GM21447 (cell line): Measurements from ENCODE around the gene KIF22.

Experiments
- ATAC-seq: cut with Tn5 transposase; IDR thresholded peaks from one replicate; pipeline ENCODE4 v1.9.1; 2021; ENCODE audit not compliant: unreplicated experiment

KIF22 gene

GRCh38 chr16:29834079-29834478, 43.5 kb downstream of the KIF22 start:
- ATAC-seq, result no peak

GRCh38 chr16:29835926-29836325, 45.4 kb downstream of the KIF22 start:
- no peak for ATAC-seq

DNA sequence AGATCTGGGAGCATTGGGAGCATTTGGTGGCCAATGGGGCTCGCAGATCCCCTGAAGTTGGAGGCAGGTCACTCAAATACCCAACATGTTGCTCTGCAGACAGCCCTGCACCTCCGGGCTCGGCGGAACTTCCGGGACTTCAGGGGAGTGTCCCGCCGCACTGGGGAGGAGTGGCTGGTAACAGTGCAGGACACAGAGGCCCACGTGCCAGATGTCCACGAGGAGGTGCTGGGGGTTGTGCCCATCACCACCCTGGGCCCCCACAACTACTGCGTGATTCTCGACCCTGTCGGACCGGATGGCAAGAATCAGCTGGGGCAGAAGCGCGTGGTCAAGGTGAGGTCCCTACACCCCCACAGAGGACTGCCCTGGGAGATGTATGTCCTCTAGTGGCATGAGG, 46.1 kb downstream of the KIF22 start:
- no peak for ATAC-seq

DNA sequence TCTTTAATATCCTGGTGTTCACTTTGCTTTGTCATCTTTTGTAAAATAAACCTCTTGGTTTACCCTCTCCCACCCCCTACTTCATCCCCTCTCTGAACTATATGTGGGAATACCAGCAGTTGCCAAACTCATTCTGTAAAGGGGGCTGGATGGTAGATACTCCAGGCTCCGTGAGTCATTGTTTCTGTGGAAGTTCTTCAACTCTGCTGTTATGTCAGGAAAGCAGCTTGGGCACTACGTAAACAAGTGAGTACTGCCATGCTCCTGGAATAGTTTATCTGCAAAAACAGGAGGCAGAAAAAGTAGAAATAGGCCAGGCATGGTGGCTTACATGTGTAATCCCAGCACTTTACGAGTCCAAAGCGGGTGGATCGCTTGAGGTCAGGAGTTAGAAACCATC, 47.3 kb downstream of the KIF22 start:
- ATAC-seq, result no peak

DNA sequence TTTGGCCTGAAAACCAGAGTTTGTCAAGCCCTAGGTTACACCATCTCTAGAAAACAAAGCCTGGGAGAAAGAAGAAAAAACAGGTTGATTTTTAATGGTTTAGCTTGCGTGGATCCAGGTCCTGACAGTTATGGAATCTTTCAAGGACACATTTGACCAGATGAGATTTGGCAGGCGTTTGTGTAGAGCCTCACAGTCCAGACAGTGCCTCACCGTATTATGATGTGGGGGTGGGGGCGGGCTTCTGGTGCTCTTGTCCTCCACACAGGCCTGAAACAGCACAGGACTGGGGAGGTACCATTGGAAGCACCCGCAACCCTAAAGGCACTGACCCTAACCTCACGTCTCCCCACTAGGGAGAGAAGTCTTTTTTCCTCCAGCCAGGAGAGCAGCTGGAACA, 49.3 kb downstream of the KIF22 start:
- no peak for ATAC-seq

DNA sequence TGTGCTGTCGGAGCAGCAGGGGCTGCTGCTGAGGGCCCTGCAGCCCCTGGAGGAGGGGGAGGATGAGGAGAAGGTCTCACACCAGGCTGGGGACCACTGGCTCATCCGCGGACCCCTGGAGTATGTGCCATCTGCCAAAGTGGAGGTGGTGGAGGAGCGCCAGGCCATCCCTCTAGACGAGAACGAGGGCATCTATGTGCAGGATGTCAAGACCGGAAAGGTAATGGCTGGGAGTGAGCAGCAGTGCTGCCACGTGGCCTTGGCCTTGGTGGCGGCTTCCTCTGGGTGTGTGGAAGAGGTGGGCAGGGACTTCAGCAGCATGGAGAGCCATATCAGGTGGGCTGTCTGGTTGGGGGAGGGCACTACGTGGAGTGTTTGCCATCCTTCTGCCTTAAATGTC, 49.7 kb downstream of the KIF22 start:
- no peak for ATAC-seq

GRCh38 chr16:29841631-29842030, 51.1 kb downstream of the KIF22 start:
- ATAC-seq, result no peak

GRCh38 chr16:29842732-29843346, 52.3 kb downstream of the KIF22 start:
- no peak for ATAC-seq

- ATAC-seq, result no peak
These were observed 53.4 kb downstream of the KIF22 start for GRCh38 chr16:29843931-29844330.

DNA sequence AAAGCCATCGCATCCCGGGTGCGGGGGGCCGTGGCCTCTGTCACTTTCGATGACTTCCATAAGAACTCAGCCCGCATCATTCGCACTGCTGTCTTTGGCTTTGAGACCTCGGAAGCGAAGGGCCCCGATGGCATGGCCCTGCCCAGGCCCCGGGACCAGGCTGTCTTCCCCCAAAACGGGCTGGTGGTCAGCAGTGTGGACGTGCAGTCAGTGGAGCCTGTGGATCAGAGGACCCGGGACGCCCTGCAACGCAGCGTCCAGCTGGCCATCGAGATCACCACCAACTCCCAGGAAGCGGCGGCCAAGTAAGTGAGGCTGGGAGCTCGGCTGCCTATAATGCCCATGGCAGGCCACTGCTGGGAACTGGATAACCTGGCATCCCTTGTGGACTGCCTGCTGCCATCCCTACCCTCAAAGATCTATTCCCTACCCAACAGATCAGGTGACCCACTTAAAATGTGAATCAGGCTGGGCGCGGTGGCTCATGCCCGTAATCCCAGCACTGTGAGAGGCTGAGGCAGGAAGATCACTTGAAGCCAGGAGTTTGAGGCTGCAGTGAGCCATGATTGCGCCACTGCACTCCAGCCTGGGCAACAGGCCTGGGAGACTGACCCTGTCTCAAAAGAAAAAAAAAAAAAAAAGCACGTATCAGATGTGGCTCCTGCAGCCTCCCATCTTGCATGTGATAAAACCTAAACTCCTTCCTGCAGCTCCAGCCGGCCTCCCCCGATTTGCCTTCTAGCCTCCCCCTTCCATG, 54.2 kb downstream of the KIF22 start:
- ATAC-seq, result no peak

DNA sequence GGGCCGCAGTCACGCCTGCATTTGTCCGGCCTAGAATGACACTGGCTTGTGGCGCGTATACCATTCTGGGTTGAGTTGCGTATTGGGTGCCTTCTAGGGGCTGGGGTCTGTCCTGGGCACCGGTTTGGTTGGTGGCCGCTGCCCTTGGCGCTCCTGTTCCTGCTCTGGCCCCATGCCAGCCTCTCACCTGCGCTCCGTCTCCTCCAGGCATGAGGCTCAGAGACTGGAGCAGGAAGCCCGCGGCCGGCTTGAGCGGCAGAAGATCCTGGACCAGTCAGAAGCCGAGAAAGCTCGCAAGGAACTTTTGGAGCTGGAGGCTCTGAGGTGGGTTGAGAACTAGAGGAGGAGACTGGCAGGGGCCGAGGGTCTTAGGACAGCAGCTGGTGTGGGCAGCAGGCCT, 55.1 kb downstream of the KIF22 start:
- no peak for ATAC-seq

DNA sequence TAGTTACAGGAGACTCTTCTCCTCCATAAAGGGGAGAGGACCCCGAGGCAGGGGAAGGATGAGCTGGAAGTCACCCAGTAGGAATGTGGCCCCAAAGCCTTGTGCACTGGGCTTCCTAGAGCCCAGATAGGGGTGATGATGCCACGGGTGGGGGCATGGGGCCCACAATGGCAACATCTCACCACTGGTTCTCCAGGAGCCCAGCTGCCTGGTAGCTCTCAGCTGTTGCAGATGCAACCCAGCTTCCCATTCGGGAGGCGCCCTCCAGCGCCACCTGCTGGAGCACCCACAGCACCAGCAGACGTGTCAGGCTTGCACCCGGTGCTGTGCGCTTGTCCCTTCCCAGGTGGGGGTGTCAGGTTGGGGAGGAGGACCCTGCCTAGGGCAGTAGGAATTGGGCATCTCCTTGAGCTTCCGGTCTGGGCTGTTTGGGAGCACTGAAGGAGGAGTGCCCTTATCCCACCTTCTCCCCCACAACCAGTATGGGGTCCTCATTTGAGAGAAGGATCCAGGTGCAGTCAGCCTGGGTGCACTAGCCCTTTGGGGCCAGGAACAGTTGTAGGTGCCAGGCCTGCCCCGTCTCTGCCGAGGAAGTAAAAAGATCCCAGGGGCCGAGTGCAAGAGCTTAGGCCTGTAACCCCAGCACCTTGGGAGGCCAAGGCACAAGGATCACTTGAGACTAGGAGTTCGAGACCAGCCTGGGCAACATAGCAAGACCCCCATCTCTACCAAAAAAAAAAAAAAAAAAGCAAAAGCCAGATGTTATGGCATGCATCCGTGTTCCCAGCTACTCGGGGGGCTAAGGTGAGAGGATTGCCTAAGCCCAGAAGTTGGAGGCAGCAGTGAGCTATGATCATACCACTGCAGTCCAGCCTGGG, 58.1 kb downstream of the KIF22 start:
- ATAC-seq, result no peak

DNA sequence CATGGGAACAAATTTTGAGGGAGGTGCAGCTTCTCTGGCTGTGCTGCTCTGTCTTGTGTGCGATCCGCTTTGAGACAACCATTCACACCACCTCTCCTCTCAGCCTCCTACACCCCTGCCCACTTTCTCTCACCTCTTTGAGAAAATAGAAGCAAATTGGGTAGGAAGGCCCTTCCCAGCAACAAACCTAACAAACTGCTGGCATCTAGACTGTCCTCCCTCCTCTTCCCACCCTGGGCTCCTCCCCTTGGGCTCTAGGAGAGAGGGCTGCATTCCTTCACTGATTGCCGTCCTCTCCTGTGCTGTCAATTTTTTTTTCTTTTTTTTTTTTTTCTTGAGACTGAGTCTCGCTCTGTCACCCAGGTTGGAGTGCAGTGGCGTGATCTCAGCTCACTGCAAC, 59.0 kb downstream of the KIF22 start:
- ATAC-seq, result no peak

DNA sequence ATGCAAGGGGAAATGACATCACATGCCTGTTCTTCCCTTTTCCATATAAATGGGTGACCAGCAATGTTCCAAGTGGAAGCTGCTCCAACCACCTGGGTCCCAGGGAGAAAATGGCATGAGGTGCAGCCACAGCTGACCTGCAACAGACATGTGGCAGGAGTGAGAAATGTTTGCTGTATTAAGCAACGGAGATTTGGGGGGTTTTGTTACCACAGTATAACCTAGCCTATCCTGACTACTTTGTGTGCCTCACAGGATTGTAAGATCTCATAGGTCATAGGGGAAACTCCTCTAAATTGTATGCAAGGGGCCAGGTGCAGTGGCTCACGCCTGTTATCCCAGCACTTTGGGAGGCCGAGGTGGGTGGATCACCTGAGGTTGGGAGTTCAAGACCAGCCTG, 60.4 kb downstream of the KIF22 start:
- ATAC-seq, result no peak

DNA sequence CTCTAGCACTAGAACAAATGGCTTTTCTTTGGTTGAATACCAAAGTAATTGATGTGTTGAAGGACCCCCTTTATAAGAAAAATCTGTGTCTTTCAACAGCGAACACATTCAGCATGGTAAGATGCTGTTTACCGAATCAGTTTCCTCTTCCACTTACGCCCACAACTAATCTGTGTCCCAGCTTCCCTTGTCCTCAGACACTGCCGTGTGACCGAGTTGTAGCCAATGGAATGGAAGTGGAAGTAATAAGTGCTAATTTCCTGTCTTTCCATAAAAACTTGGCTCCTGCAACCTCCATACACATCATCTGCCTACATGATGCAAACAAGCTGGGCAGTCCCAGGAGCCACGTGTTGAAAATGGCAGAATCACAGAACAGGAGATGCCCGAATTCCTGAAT, 62.1 kb downstream of the KIF22 start:
- ATAC-seq, result no peak

DNA sequence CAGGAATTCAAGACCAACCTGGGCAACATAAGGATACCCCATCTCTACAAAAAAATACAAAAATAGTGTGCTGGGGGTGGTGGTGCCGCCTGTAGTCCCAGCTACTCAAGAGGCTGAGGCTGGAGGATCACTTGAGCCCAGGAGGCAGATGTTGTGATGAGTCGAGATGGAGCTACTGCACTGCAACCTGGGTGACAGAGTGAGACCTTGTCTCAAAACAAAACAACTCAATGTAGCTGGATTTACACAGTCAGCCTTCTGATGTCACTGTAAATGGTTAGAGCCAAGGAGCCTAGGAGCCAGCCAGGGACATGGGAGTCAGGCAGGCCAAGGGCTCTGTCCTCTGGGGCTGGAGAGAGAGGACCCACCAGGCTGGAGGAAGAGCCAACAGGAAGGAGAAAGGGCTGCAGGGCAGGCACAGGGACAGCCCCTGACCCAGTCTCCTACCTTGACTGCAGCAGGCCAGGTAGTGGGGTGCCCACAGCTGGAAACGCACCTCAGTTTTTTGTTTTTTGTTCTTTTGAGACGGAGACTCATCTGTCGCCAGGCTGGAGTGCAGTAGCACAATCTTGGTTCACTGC, 64.1 kb downstream of the KIF22 start:
- no peak for ATAC-seq
